Measurements from ENCODE around the gene GXYLT1.

The GXYLT1 gene

GRCh38 chr12:42173961-42174521 is 29.4 kb upstream of the GXYLT1 start:
- Histone ChIP-seq H3K27ac (ENCODE audit: low read length) (no peak overlapping the region), H3K4me3 (ENCODE audit: low read length) (no peak overlapping the region), H3K4me1 (ENCODE audit: insufficient read depth, low read length) (peaks cover 7% of the 10 kb centered on the region; the same call in 1 of the 2 replicates), H3K27me3 (ENCODE audit: insufficient read depth, low read length) (no peaks in the 10 kb centered on the region), H3K9me3 (ENCODE audit: insufficient read depth, low read depth, low read length) (peaks cover 4% of the 10 kb centered on the region; the same call in 1 of the 2 replicates), H3K36me3 (ENCODE audit: insufficient read depth, low read depth, low read length) (0 out of 2 replicates have a peak, but pooled peaks cover 4% of the 10 kb centered on the region), H3K9ac (ENCODE audit: low read depth, low read length) (no peak overlapping the region)

- peaks cover 4% of the 10 kb centered on the region; the same call in 1 of the 2 replicates for H3K9me3 ChIP-seq (ENCODE audit: insufficient read depth, low read depth, low read length)
- no peaks in the 10 kb centered on the region for H3K27me3 ChIP-seq (ENCODE audit: insufficient read depth, low read length)
- H3K9ac ChIP-seq (ENCODE audit: low read depth, low read length): no peak overlapping the region
- peaks cover 2% of the 10 kb centered on the region; the same call in 1 of the 2 replicates for H3K4me1 ChIP-seq (ENCODE audit: insufficient read depth, low read length)
- H3K4me3 ChIP-seq (ENCODE audit: low read length): no peak overlapping the region
- H3K27ac ChIP-seq (ENCODE audit: low read length): no peak overlapping the region
- 0 out of 2 replicates have a peak, but pooled peaks cover 4% of the 10 kb centered on the region for H3K36me3 ChIP-seq (ENCODE audit: insufficient read depth, low read depth, low read length)
Measured at GRCh38 chr12:42172441-42173210, 28.0 kb upstream of the GXYLT1 start.

GRCh38 chr12:42167711-42168110 is 23.0 kb upstream of the GXYLT1 start:
- no peak overlapping the region for H3K4me3 ChIP-seq (ENCODE audit: low read length)
- H3K36me3 ChIP-seq (ENCODE audit: insufficient read depth, low read depth, low read length): no peaks in the 10 kb centered on the region
- no peak overlapping the region for H3K9ac ChIP-seq (ENCODE audit: low read depth, low read length)
- H3K9me3 ChIP-seq (ENCODE audit: insufficient read depth, low read depth, low read length): no peaks in the 10 kb centered on the region
- no peaks in the 10 kb centered on the region for H3K27me3 ChIP-seq (ENCODE audit: insufficient read depth, low read length)
- H3K27ac ChIP-seq (ENCODE audit: low read length): no peak overlapping the region
- H3K4me1 ChIP-seq (ENCODE audit: insufficient read depth, low read length): no peaks in the 10 kb centered on the region

- Histone ChIP-seq H3K4me1 (ENCODE audit: insufficient read depth, low read length) (no peaks in the 10 kb centered on the region), H3K9ac (ENCODE audit: low read depth, low read length) (no peak overlapping the region), H3K27ac (ENCODE audit: low read length) (no peak overlapping the region), H3K4me3 (ENCODE audit: low read length) (no peak overlapping the region), H3K9me3 (ENCODE audit: insufficient read depth, low read depth, low read length) (no peaks in the 10 kb centered on the region), H3K36me3 (ENCODE audit: insufficient read depth, low read depth, low read length) (no peaks in the 10 kb centered on the region), H3K27me3 (ENCODE audit: insufficient read depth, low read length) (no peaks in the 10 kb centered on the region)
Measured at GRCh38 chr12:42166501-42166900, 21.8 kb upstream of the GXYLT1 start.

- no peak overlapping the region for H3K9ac ChIP-seq (ENCODE audit: low read depth, low read length)
- no peaks in the 10 kb centered on the region for H3K4me1 ChIP-seq (ENCODE audit: insufficient read depth, low read length)
- H3K9me3 ChIP-seq (ENCODE audit: insufficient read depth, low read depth, low read length): no peaks in the 10 kb centered on the region
- H3K27ac ChIP-seq (ENCODE audit: low read length): no peak overlapping the region
- no peaks in the 10 kb centered on the region for H3K27me3 ChIP-seq (ENCODE audit: insufficient read depth, low read length)
- no peaks in the 10 kb centered on the region for H3K36me3 ChIP-seq (ENCODE audit: insufficient read depth, low read depth, low read length)
- no peak overlapping the region for H3K4me3 ChIP-seq (ENCODE audit: low read length)
Measured at GRCh38 chr12:42163913-42164312, 19.2 kb upstream of the GXYLT1 start.

GRCh38 chr12:42162965-42163364 is 18.3 kb upstream of the GXYLT1 start:
- no peaks in the 10 kb centered on the region for H3K9me3 ChIP-seq (ENCODE audit: insufficient read depth, low read depth, low read length)
- H3K4me3 ChIP-seq (ENCODE audit: low read length): no peak overlapping the region
- H3K4me1 ChIP-seq (ENCODE audit: insufficient read depth, low read length): no peaks in the 10 kb centered on the region
- no peak overlapping the region for H3K9ac ChIP-seq (ENCODE audit: low read depth, low read length)
- no peaks in the 10 kb centered on the region for H3K27me3 ChIP-seq (ENCODE audit: insufficient read depth, low read length)
- H3K36me3 ChIP-seq (ENCODE audit: insufficient read depth, low read depth, low read length): no peaks in the 10 kb centered on the region
- H3K27ac ChIP-seq (ENCODE audit: low read length): no peak overlapping the region

- H3K4me1 ChIP-seq (ENCODE audit: insufficient read depth, low read length): no peaks in the 10 kb centered on the region
- no peaks in the 10 kb centered on the region for H3K9me3 ChIP-seq (ENCODE audit: insufficient read depth, low read depth, low read length)
- H3K27me3 ChIP-seq (ENCODE audit: insufficient read depth, low read length): no peaks in the 10 kb centered on the region
- no peak overlapping the region for H3K9ac ChIP-seq (ENCODE audit: low read depth, low read length)
- H3K36me3 ChIP-seq (ENCODE audit: insufficient read depth, low read depth, low read length): no peaks in the 10 kb centered on the region
- H3K27ac ChIP-seq (ENCODE audit: low read length): no peak overlapping the region
- no peak overlapping the region for H3K4me3 ChIP-seq (ENCODE audit: low read length)
Measured at GRCh38 chr12:42162193-42162592, 17.5 kb upstream of the GXYLT1 start.

GRCh38 chr12:42161529-42161928 is 16.9 kb upstream of the GXYLT1 start:
- no peaks in the 10 kb centered on the region for H3K27me3 ChIP-seq (ENCODE audit: insufficient read depth, low read length)
- no peak overlapping the region for H3K4me3 ChIP-seq (ENCODE audit: low read length)
- H3K9me3 ChIP-seq (ENCODE audit: insufficient read depth, low read depth, low read length): no peaks in the 10 kb centered on the region
- no peak overlapping the region for H3K9ac ChIP-seq (ENCODE audit: low read depth, low read length)
- H3K4me1 ChIP-seq (ENCODE audit: insufficient read depth, low read length): no peaks in the 10 kb centered on the region
- H3K36me3 ChIP-seq (ENCODE audit: insufficient read depth, low read depth, low read length): no peaks in the 10 kb centered on the region
- no peak overlapping the region for H3K27ac ChIP-seq (ENCODE audit: low read length)

- no peak overlapping the region for H3K4me3 ChIP-seq (ENCODE audit: low read length)
- no peaks in the 10 kb centered on the region for H3K9me3 ChIP-seq (ENCODE audit: insufficient read depth, low read depth, low read length)
- H3K27ac ChIP-seq (ENCODE audit: low read length): no peak overlapping the region
Measured at GRCh38 chr12:42156232-42156631, 11.6 kb upstream of the GXYLT1 start.

GRCh38 chr12:42145552-42146215 is 1.0 kb upstream of the GXYLT1 start:
- Histone ChIP-seq H3K9ac (ENCODE audit: low read depth, low read length) (peak overlapping the region; percentile 61; the same call in 1 of the 2 replicates), H3K4me1 (ENCODE audit: insufficient read depth, low read length) (peaks cover 17% of the 10 kb centered on the region), H3K9me3 (ENCODE audit: insufficient read depth, low read depth, low read length) (no peaks in the 10 kb centered on the region), H3K27me3 (ENCODE audit: insufficient read depth, low read length) (peaks cover 12% of the 10 kb centered on the region), H3K4me3 (ENCODE audit: low read length) (peak overlapping the region; percentile 93), H3K27ac (ENCODE audit: low read length) (no peak overlapping the region), H3K36me3 (ENCODE audit: insufficient read depth, low read depth, low read length) (no peaks in the 10 kb centered on the region)

More at GRCh38 chr12:42156232-42156631, 11.6 kb upstream of the GXYLT1 start:
- no peak overlapping the region for H3K9ac ChIP-seq (ENCODE audit: low read depth, low read length)
- H3K4me1 ChIP-seq (ENCODE audit: insufficient read depth, low read length): no peaks in the 10 kb centered on the region
- H3K36me3 ChIP-seq (ENCODE audit: insufficient read depth, low read depth, low read length): no peaks in the 10 kb centered on the region
- H3K27me3 ChIP-seq (ENCODE audit: insufficient read depth, low read length): no peaks in the 10 kb centered on the region

- no peak overlapping the region for H3K27ac ChIP-seq (ENCODE audit: low read length)
- H3K36me3 ChIP-seq (ENCODE audit: insufficient read depth, low read depth, low read length): no peaks in the 10 kb centered on the region
- peak overlapping the region; percentile 93 for H3K4me3 ChIP-seq (ENCODE audit: low read length)
- peak overlapping the region; percentile 61; the same call in 1 of the 2 replicates for H3K9ac ChIP-seq (ENCODE audit: low read depth, low read length)
- H3K27me3 ChIP-seq (ENCODE audit: insufficient read depth, low read length): peaks cover 12% of the 10 kb centered on the region
- no peaks in the 10 kb centered on the region for H3K9me3 ChIP-seq (ENCODE audit: insufficient read depth, low read depth, low read length)
- H3K4me1 ChIP-seq (ENCODE audit: insufficient read depth, low read length): peaks cover 17% of the 10 kb centered on the region
Measured at GRCh38 chr12:42145197-42145549, 499 bp upstream of the GXYLT1 start.

- peaks cover 17% of the 10 kb centered on the region for H3K4me1 ChIP-seq (ENCODE audit: insufficient read depth, low read length)
- no peaks in the 10 kb centered on the region for H3K36me3 ChIP-seq (ENCODE audit: insufficient read depth, low read depth, low read length)
- peak overlapping the region; percentile 17 for H3K27ac ChIP-seq (ENCODE audit: low read length)
- H3K4me3 ChIP-seq (ENCODE audit: low read length): peak overlapping the region; percentile 93
- peaks cover 12% of the 10 kb centered on the region for H3K27me3 ChIP-seq (ENCODE audit: insufficient read depth, low read length)
- peak overlapping the region; percentile 89 for H3K9ac ChIP-seq (ENCODE audit: low read depth, low read length)
- no peaks in the 10 kb centered on the region for H3K9me3 ChIP-seq (ENCODE audit: insufficient read depth, low read depth, low read length)
Measured at GRCh38 chr12:42144158-42144407, 591 bp downstream of the GXYLT1 start.
